HG03175 (cell line): ENCODE measurements around the gene FOXJ1.
"Not testable (repeated sequence)": the region's sequence is repeated elsewhere in the genome, so short reads cannot be mapped to it uniquely, and the experiment has no call there.

Experiments used
- ATAC-seq: cut with Tn5 transposase; IDR thresholded peaks from one replicate; pipeline ENCODE4 v1.9.1; 2021; ENCODE audit warnings: mild to moderate bottlenecking, moderate library complexity; ENCODE audit not compliant: unreplicated experiment

Gene FOXJ1

GRCh38 chr17:76141212-76142038 is at the start of gene FOXJ1:
Gene FOXJ1, minus strand, starts transcription at chr17:76141245. Its CDS starts 850 bp downstream, at chr17:76140395.
- peak; percentile 84 for ATAC-seq

- ATAC-seq = no peak
Observed at GRCh38 chr17:76189741-76190140, 48.7 kb upstream of the FOXJ1 start.

GRCh38 chr17:76189247-76189646 is 48.2 kb upstream of the FOXJ1 start:
- no peak for ATAC-seq

GRCh38 chr17:76188213-76189016 is 47.4 kb upstream of the FOXJ1 start:
- no peak for ATAC-seq

GRCh38 chr17:76186774-76187173 is 45.7 kb upstream of the FOXJ1 start:
- ATAC-seq = not testable (repeated sequence)

- ATAC-seq = no peak
Observed at GRCh38 chr17:76184290-76184689, 43.2 kb upstream of the FOXJ1 start.

- peak; percentile 76 for ATAC-seq
Observed at GRCh38 chr17:76182016-76182764, 41.1 kb upstream of the FOXJ1 start.

- no peak for ATAC-seq
Observed at GRCh38 chr17:76179496-76180467, 38.7 kb upstream of the FOXJ1 start.

GRCh38 chr17:76178124-76178523 is 37.1 kb upstream of the FOXJ1 start:
- ATAC-seq = no peak

- ATAC-seq = no peak
Observed at GRCh38 chr17:76176701-76177574, 35.9 kb upstream of the FOXJ1 start.

- ATAC-seq = no peak
Observed at GRCh38 chr17:76174037-76174436, 33.0 kb upstream of the FOXJ1 start.

- no peak for ATAC-seq
Observed at GRCh38 chr17:76173474-76173873, 32.4 kb upstream of the FOXJ1 start.

GRCh38 chr17:76171706-76172105 is 30.7 kb upstream of the FOXJ1 start:
- ATAC-seq = no peak

- ATAC-seq = no peak
Observed at GRCh38 chr17:76170114-76170513, 29.1 kb upstream of the FOXJ1 start.

GRCh38 chr17:76166906-76167305 is 25.9 kb upstream of the FOXJ1 start:
- ATAC-seq = no peak

- no peak for ATAC-seq
Observed at GRCh38 chr17:76166168-76166567, 25.1 kb upstream of the FOXJ1 start.

GRCh38 chr17:76164331-76164730 is 23.3 kb upstream of the FOXJ1 start:
- ATAC-seq = no peak

- ATAC-seq = no peak
Observed at GRCh38 chr17:76163919-76164318, 22.9 kb upstream of the FOXJ1 start.

GRCh38 chr17:76161619-76162266 is 20.7 kb upstream of the FOXJ1 start:
- no peak for ATAC-seq
